ENCODE results near the gene CD4.

The CD4 gene

GRCh38 chr12:6778574-6779550 lies 10.5 kb upstream of the CD4 start:
- DNase-seq (ENCODE audit: low read depth): peak; percentile 97

DNA sequence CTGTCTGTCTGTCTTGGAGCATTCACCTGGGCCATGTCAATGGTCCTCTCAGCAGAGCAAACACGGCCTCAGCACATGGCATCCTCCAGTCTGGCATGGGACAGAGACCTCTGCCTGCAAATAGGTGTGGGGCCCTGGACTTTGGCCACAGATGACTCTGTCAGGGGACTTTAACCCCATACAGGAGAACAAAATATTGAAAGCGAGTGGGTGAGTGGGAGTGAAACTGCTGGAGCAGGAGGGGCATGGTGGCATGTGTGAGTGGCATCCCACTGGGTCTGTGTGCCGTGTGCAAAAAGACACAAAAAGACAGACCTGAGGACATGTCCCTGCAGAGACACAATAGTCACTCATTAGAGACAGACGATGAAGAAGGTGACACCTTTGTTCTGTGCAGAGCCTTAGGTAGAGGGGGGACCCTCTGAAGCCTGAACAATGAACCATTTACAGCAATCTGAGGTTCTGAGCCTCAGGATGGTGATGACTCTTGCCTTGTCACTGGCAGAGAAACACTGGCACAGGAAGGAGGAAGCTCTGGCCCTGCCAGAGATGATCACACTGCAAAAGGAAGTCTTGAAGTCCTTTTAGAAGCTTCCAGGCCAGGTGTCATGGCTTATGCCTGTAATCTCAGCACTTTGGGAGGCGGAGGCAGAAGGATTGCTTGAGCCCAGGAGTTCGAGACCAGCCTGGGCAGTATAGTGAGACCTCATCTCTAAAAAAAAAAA lies 9.5 kb upstream of the CD4 start:
- DNase-seq (ENCODE audit: low read depth): no peak

DNA sequence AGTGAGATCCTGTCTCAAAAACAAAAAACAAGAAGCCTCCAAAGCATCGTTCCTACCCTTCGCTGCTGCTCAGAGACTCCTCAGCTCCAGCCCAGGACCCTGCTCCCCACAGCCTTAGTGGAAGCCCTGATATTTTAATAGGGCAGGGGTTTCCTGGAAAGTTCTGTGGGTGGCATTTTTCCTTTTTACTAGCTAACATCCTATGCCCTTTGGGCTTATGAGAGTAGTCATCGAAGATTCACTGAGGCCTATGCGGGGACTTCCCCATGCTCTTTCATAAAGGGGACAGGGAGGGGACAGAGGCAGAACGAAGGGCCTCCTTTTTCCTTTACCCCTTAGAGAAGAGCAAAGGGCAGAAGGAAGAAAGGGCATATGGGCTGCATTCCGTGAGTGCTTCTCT lies 8.8 kb upstream of the CD4 start:
- DNase-seq (ENCODE audit: low read depth): no peak

- DNase-seq (ENCODE audit: low read depth): no peak
Measured at GRCh38 chr12:6782119-6782518, 7.2 kb upstream of the CD4 start.

DNA sequence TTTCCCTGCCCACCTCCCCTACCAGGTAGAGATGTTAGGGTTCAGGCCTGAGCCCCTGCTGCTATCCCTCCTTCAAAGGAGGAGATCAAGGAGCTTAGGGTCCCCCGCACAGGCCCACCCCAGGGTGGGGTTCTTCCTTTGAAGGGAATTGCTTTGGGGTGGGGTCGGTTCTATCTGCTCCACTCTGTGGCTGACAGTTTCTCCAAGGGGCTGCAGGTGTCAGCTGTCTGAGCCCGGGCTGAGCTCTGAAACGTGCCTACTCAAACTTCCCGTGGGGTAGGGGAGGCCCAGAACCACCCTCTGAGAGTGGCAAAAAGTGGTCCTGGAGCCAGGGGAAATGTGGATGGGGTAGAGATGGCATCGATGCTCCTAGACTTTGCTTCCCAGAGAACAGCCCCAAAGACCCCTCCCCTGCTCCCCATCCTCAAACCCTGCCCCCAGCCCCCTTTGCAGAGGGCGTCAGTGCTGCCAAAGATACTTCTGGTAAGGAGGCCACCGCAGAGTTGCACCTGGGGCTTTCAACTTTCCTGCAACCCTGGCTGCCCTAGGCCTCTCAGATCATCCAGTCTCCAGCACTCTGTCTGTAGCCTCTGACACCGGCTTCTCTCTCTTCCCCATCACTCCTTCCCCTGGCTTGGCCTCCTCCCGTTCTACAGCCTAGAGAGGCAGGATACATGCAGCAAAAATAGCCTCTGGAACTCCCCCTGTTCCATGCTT lies 6.3 kb upstream of the CD4 start:
- no peak for DNase-seq (ENCODE audit: low read depth)

- DNase-seq (ENCODE audit: low read depth): no peak
Measured at GRCh38 chr12:6783828-6784227, 5.5 kb upstream of the CD4 start.

DNA sequence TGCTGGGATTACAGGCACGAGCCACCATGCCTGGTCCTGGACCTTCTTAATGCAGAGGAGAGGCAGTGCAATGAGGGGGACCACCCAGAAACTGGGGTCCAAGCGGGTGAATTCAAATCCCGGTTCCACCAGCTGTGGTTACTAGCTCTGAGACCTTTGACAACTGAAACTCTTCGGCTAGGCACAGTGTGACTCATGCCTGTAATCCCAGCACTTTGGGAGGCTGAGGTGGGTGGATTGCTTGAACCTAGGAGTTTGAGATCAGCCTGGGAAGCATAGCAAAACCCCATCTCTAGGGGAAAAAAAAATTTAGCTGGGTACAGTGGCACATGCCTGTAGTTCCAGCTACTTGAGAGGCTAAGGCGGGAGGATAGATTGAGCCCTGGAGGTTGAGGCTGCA lies 5.0 kb upstream of the CD4 start:
- no peak for DNase-seq (ENCODE audit: low read depth)

GRCh38 chr12:6784761-6785160 lies 4.6 kb upstream of the CD4 start:
- DNase-seq (ENCODE audit: low read depth): no peak

- no peak for DNase-seq (ENCODE audit: low read depth)
Measured at GRCh38 chr12:6786416-6787094, 2.8 kb upstream of the CD4 start.

DNA sequence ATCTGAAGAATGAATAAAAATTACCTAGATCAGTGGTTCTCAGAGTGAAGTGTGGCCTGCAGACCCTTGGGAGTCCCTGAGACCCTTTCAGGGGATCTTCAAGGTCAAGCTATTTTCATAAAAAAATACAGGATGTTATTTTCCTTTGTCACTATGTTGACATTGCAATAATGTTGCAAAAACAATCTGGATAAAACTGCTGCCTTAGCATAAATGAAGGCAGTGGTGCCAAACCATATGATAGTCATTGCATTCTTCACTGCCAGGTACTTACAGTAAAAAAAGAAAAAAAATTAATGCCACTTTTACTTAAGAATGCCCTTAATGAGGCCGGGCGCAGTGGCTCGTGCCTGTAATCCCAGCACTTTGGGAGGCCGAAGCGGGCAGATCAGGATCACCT lies 2.0 kb upstream of the CD4 start:
- no peak for DNase-seq (ENCODE audit: low read depth)

DNA sequence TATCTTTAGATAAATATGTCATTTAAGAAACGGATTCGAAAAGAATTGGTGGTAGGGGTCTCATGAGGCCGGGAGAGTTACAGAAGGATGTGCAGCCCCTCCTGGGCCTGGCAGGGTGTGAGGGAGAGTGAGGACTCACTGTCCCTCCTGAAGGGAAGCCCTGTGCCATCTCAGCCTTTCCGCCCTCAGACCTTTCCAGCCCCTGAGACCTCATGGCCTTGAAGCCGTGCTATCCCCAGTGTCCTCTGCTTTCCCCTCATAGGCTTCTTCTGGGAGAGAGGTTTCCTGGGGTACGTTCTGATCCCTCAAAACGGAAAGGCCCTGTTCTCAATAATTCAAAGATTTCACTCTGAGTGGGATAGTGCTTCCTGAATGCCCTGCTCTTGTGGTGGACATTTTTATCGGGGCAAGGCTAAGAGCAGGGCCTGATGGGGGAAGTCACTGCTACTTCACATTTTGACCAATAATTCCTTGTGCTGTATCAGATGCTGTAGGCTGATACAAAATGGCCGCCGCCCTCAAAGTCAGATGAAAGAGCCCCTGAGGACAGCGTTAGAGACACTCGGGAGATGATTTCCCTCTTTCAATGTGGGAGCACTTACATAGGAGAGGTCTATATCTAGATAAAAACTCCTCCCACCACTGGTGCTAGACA lies 1.3 kb downstream of the CD4 start:
- DNase-seq (ENCODE audit: low read depth): peak; percentile 56

GRCh38 chr12:6791931-6792520 lies 2.7 kb downstream of the CD4 start:
- DNase-seq (ENCODE audit: low read depth): no peak

DNA sequence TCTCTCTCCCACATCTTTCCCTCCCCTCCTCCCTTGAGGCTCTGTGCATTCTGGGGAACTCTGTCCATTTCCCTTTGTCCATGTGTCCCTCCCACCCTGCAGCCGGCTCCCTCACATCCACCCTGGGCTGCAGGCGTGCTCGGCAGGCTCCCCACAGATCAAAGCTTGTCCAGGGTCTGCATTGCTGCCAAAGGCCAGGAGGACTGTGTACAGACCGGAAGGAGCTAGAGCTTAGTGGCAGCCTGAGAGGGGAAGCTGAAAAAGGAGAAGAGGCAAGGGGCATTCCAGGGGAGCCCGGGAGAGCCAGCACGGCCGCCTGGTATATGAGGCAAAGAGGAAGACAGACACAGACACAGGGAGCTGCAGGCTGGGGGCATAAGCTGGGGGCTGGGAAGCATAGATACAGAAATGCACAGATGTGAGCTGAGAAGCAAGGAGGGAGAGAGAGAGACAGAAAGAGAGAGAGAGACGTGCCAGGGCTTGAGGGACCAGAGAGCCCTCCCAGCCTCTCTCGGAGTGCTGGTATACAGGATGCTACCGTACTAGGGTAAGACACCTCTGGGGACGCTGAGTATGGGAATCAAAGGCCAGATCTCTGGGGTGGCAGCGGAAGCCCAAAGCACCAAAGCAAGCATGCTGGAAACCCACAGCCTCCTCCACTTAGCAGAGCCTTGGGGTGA lies 3.3 kb downstream of the CD4 start:
- peak; percentile 63 for DNase-seq (ENCODE audit: low read depth)

DNA sequence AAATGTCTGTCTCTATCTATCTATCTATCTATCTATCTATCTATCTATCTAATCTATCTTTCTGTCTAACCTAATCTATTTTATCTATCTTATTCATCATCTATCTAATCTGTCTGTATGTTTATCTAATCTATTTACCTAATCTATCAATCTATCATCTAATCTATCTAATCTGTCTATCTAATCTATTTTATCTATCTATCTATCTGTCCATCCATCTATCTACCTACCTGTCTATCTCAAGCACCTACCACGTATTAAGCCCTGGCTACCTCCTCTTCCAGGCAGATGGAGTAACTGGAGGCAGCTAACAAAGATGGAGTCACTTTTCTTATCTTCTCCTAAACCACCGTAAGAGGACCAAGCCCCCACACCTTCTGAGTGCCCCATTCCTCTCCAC lies 5.8 kb downstream of the CD4 start:
- no peak for DNase-seq (ENCODE audit: low read depth)

DNA sequence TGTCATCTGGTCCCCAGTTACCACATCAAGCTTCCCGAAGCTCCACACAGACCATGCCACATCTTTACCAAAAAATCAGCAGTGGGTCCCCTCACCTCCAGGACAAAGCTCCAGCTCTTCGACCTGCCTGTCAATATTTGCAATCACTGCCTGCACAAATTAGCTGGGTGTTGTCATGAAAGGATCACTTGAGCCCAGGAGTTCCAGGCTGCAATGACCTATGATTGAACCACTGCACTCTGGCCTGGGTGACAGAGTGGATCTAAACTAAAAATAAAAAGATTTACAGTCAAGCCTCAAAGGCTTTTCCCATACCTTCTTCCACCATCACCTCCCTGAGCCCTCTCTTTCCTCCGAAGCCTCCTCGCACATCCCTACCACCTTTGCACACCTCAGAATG lies 7.2 kb downstream of the CD4 start:
- no peak for DNase-seq (ENCODE audit: low read depth)

- DNase-seq (ENCODE audit: low read depth): no peak
Measured at GRCh38 chr12:6799147-6799546, 9.8 kb downstream of the CD4 start.

GRCh38 chr12:6807170-6807569 lies 17.8 kb downstream of the CD4 start:
- DNase-seq (ENCODE audit: low read depth): no peak

DNA sequence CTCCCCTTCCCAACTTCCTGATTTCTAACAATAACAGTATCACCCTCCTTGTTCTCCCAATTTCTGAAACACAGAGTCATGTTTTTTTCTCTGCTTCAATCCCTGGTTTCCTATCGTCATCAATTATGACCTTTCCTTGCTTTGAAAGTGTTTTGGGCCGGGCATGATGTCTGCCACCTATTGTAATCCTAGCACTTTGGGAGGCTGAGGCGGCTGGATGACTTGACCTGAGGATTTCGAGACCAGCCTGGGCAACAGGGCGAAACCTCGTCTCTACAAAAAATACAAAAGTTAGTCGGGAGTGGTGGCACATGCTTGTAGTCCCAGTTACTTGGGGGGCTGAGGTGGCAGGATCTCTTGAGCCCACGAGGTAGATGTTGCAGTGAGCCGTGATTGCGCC lies 19.7 kb downstream of the CD4 start:
- no peak for DNase-seq (ENCODE audit: low read depth)

DNA sequence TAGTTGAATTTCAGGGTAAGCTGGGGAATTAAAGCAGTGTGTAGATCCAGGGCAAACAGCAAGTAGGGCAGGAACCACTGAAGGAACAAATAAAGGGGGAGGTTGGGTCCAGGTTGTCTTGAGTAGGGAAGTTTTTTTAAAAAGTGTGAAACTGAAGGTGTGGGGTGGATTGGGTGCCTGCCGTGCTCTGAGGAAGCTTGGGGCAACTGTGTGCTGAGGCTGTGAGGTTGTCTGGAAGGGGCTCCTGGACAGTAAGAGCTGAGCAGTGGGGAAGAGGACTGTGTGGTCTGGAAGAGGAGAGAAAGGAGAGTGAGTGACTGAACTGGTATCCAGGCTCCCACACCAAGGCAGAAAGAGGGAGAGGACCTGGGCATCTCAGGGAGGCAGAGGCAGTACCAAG lies 21.4 kb downstream of the CD4 start:
- DNase-seq (ENCODE audit: low read depth): no peak

- DNase-seq (ENCODE audit: low read depth): no peak
Measured at GRCh38 chr12:6813363-6813762, 24.0 kb downstream of the CD4 start.

DNA sequence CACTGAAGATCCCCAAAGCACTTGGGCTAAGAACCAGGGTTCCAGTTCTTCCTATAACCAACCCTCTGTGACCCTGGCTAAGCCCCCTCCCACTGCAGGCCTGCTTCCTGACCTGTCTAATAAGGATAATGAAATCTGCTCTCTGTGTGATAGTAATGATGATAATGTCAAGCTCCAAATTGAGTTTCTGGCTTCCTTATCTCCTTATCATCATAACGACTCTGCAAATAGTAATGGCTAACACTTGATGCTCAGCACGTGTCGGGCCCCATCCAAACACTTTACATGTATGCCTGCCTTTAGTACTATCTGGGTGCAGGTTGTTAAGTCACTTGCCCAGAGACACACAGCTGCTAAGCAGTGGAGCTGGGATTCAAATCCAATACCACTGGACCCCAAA lies 27.3 kb downstream of the CD4 start:
- DNase-seq (ENCODE audit: low read depth): no peak
